HFFc6 (cell line): ENCODE results near the gene EML6. TPM values are rescaled to one million over a fixed set of nuclear protein-coding genes. Genes with fewer than 3 reads are reported as not detected.

ENCODE experiments used
- DNase-seq: peaks from one replicate; pipeline ENCODE4 v3.0.0-alpha.2; 2018
- H3K27ac Mint-ChIP-seq: 2 replicates; pipeline ENCODE4 v1.8.0; 2020; ENCODE audit warnings: mild to moderate bottlenecking, mixed read lengths
- H3K27me3 Mint-ChIP-seq: 2 replicates; pipeline ENCODE4 v1.8.0; 2021; ENCODE audit warnings: mild to moderate bottlenecking, moderate library complexity, mixed read lengths; ENCODE audit not compliant: insufficient read depth
- H3K36me3 Mint-ChIP-seq: 2 replicates; pipeline ENCODE4 v1.8.0; 2021; ENCODE audit warnings: low read depth, mixed read lengths
- H3K4me1 Mint-ChIP-seq: 2 replicates; pipeline ENCODE4 v1.8.0; 2020; ENCODE audit warnings: low read depth, mixed read lengths
- H3K4me3 Mint-ChIP-seq: 2 replicates; pipeline ENCODE4 v1.8.0; 2020; ENCODE audit warnings: mild to moderate bottlenecking, moderate library complexity, mixed read lengths
- H3K9me3 Mint-ChIP-seq: 2 replicates; pipeline ENCODE4 v1.8.0; 2020; ENCODE audit warnings: mild to moderate bottlenecking, mixed read lengths
- CTCF ChIP-seq: fragments of 200-600 bp; sonication (generic); IDR thresholded peaks from 2 replicates; pipeline ENCODE4 v1.5.0; 2021; ENCODE audit warnings: antibody characterized with exemption, mild to moderate bottlenecking
- total RNA-seq, 6 experiments: library from RNA; stranded (reverse); fragmentation: NEBNext Ultra II Directional; extraction: Animal tissue kit (Norgen Biotek cat#: 25700); gene quantifications; 2 replicates in 1 of 6; 3 replicates in 5 of 6; pipeline ENCODE4 v1.2.3, GENCODE V29; 2021

The EML6 gene
- total RNA-seq, 6 experiments from 2014 or later: 0.05 to 0.37 (median 0.25) TPM

- peak overlapping the region; percentile 22; the same call in 1 of the 2 replicates for H3K27ac Mint-ChIP-seq
- no peak for DNase-seq
- H3K27me3 Mint-ChIP-seq: peaks cover 46% of the 10 kb centered on the region
- no peak for TF ChIP-seq CTCF
- H3K36me3 Mint-ChIP-seq: peaks cover 40% of the 10 kb centered on the region
- H3K9me3 Mint-ChIP-seq: no peaks in the 10 kb centered on the region; the same call in 1 of the 2 replicates
- no peak overlapping the region for H3K4me3 Mint-ChIP-seq
- peaks cover 61% of the 10 kb centered on the region for H3K4me1 Mint-ChIP-seq
Measured at GRCh38 chr2:54963476-54963875, 240.0 kb downstream of the EML6 start.

- TF ChIP-seq CTCF: no peak
- Mint-ChIP-seq H3K27me3 (peaks cover 47% of the 10 kb centered on the region), H3K27ac (peak overlapping the region; percentile 6), H3K36me3 (peaks cover 43% of the 10 kb centered on the region), H3K4me1 (peaks cover 69% of the 10 kb centered on the region), H3K4me3 (no peak overlapping the region), H3K9me3 (no peaks in the 10 kb centered on the region; the same call in 1 of the 2 replicates)
- peak; percentile 53 for DNase-seq
Measured at GRCh38 chr2:54964271-54964670, 240.8 kb downstream of the EML6 start.

- Mint-ChIP-seq H3K27ac (peak overlapping the region; percentile 66), H3K27me3 (peaks cover 47% of the 10 kb centered on the region), H3K4me3 (peak overlapping the region; percentile 25; the same call in 1 of the 2 replicates), H3K9me3 (no peaks in the 10 kb centered on the region; the same call in 1 of the 2 replicates), H3K36me3 (peaks cover 49% of the 10 kb centered on the region), H3K4me1 (peaks cover 74% of the 10 kb centered on the region)
- no peak for DNase-seq
- TF ChIP-seq CTCF: no peak
Measured at GRCh38 chr2:54964816-54965215, 241.4 kb downstream of the EML6 start.

GRCh38 chr2:54965425-54965824 lies 242.0 kb downstream of the EML6 start:
- Mint-ChIP-seq H3K4me3 (peak overlapping the region; percentile 25; the same call in 1 of the 2 replicates), H3K27me3 (peaks cover 47% of the 10 kb centered on the region), H3K36me3 (peaks cover 55% of the 10 kb centered on the region), H3K27ac (peak overlapping the region; percentile 66), H3K4me1 (peaks cover 80% of the 10 kb centered on the region), H3K9me3 (no peaks in the 10 kb centered on the region; the same call in 1 of the 2 replicates)
- TF ChIP-seq CTCF: no peak
- DNase-seq: no peak

- H3K4me3 Mint-ChIP-seq: peak overlapping the region; percentile 45; the same call in 1 of the 2 replicates
- peaks cover 85% of the 10 kb centered on the region for H3K4me1 Mint-ChIP-seq
- TF ChIP-seq CTCF: no peak
- peaks cover 61% of the 10 kb centered on the region for H3K36me3 Mint-ChIP-seq
- peaks cover 45% of the 10 kb centered on the region for H3K27me3 Mint-ChIP-seq
- no peak for DNase-seq
- no peaks in the 10 kb centered on the region; the same call in 1 of the 2 replicates for H3K9me3 Mint-ChIP-seq
- peak overlapping the region; percentile 43 for H3K27ac Mint-ChIP-seq
Measured at GRCh38 chr2:54966165-54966832, 242.8 kb downstream of the EML6 start.
